Mammary epithelial cell (primary cell): ENCODE data around the gene B3GNT8.

ENCODE experiments used
- EZH2 ChIP-seq: IDR thresholded peaks from 2 replicates; pipeline ENCODE4 v1.6.1; 2012; ENCODE audit warnings: low read length, inconsistent platforms, borderline replicate concordance
- TF ChIP-seq, protein P1 (sequence below), 2 donors: IDR thresholded peaks in 1 of 2; conservative IDR thresholded peaks in 1 of 2; 2 replicates each; pipeline ENCODE4 v1.5.1; 2011 to 2012; ENCODE audit warnings: inconsistent platforms in 2 of 2, low read length in 2 of 2, mild to moderate bottlenecking in 2 of 2, control low read depth in 1 of 2, low read depth in 1 of 2; ENCODE audit not compliant: insufficient read depth in 1 of 2; ENCODE audit errors: extremely low read depth in 1 of 2

DNA sequence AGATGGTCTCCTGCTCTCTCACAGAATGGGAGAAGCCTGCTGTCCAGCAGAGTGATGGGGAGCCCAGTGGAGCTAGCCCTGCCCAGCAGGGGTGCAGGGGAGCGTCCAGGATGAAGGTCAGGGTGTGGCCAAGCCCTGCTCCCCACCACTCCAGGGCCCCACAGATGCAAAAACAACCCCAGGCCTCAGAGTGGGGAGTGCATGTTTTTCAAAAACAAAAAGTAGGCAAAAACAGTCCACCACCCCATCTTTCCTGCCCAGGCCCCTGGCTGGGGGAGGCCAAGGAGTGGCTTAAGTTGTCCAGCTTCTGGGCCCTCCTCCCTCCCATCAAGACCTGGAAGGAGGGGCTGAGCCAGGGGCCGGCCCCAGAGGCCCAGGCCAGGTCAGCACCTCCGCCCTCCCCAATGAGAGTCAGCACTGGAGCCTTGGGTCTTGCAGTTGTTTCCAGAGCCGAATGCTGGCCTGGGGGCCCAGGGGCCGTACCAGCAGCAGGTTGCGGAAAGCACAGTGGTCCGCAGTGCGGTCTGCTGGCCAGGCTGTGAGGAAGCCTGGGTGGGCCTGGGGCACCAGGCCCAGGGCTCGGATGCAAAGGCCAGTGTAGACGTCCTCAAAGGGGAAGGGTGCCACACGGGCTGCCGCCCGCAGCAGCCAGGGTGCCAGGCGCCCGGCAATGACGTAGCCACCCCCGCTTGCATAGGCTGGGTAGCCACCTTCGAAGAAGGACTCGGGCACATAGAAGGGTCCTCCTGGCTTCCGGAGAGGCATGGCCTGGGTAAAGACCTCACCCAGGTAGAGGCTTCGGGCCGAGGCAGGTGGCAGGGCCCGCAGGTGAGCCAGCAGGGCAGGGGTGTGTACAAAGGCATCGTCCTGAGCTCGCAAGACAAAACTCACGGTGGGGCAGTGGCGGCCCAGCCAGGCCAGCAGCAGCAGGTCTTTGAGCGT, 1.7 kb downstream of the B3GNT8 start:
- TF ChIP-seq, protein P1, sequence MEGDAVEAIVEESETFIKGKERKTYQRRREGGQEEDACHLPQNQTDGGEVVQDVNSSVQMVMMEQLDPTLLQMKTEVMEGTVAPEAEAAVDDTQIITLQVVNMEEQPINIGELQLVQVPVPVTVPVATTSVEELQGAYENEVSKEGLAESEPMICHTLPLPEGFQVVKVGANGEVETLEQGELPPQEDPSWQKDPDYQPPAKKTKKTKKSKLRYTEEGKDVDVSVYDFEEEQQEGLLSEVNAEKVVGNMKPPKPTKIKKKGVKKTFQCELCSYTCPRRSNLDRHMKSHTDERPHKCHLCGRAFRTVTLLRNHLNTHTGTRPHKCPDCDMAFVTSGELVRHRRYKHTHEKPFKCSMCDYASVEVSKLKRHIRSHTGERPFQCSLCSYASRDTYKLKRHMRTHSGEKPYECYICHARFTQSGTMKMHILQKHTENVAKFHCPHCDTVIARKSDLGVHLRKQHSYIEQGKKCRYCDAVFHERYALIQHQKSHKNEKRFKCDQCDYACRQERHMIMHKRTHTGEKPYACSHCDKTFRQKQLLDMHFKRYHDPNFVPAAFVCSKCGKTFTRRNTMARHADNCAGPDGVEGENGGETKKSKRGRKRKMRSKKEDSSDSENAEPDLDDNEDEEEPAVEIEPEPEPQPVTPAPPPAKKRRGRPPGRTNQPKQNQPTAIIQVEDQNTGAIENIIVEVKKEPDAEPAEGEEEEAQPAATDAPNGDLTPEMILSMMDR (conservative IDR thresholded peaks at IDR 0.05 in 1 of 2, IDR thresholded peaks at IDR 0.05 in 1 of 2; ENCODE audit: extremely low read depth in 1 of 2, insufficient read depth in 1 of 2, low read depth in 1 of 2, low read length in 2 of 2) = no peak
- TF ChIP-seq EZH2 = no peak
